GM12864 (cell line): ENCODE data around the gene MPP3.

Experiments
- DNase-seq: peaks from one replicate; pipeline ENCODE4 v3.0.0-alpha.2; 2011; ENCODE audit warnings: low read depth
- H3K4me3 ChIP-seq: 2 replicates; pipeline ENCODE4 v1.5.1; 2011; ENCODE audit warnings: mild to moderate bottlenecking, low read depth, low read length, control low read depth
- TF ChIP-seq, protein P1 (sequence below): IDR thresholded peaks from 2 replicates; pipeline ENCODE4 v1.5.1; 2011; ENCODE audit warnings: low read depth, mild to moderate bottlenecking, moderate library complexity, low read length, control low read depth, inconsistent platforms; ENCODE audit errors: missing control alignments

MPP3 gene

DNA sequence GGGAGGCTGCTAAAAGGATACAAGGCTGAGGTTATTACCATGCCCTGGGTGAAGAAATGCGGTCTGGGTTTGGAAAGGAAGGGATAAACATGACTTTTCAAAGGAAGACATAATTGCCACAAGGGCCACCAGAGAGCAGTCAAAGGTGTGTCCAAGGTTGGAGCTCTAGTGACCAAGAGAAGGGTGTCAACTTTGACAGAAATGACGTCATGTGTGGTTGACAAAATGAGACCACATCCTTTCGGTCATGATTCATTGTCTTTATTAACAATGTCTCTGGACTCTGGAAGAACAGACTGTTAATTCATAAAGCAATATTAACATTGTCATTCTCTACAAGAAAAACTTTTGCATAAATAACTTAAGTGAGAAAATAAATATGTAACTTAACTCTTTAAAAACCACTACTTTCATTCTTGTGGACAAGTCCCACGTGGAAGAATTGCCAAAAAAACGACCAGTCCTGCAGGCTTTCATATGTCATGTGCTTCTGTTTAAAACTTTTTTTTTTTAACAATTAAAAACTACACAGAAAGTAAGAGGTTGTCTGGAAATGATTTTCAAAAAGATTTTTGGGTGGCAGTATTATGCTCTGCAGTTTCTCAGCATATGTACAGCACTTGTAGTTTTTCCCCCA lies 79.3 kb downstream of the MPP3 start:
- no peak overlapping the region for H3K4me3 ChIP-seq
- no peak for DNase-seq
- TF ChIP-seq, protein P1, sequence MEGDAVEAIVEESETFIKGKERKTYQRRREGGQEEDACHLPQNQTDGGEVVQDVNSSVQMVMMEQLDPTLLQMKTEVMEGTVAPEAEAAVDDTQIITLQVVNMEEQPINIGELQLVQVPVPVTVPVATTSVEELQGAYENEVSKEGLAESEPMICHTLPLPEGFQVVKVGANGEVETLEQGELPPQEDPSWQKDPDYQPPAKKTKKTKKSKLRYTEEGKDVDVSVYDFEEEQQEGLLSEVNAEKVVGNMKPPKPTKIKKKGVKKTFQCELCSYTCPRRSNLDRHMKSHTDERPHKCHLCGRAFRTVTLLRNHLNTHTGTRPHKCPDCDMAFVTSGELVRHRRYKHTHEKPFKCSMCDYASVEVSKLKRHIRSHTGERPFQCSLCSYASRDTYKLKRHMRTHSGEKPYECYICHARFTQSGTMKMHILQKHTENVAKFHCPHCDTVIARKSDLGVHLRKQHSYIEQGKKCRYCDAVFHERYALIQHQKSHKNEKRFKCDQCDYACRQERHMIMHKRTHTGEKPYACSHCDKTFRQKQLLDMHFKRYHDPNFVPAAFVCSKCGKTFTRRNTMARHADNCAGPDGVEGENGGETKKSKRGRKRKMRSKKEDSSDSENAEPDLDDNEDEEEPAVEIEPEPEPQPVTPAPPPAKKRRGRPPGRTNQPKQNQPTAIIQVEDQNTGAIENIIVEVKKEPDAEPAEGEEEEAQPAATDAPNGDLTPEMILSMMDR = no peak
